HL-60 (cell line): Measurements from ENCODE around the gene C11orf97.

Experiments
- DNase-seq, 2 experiments: peaks; one replicate each; pipeline ENCODE4 v3.0.0-alpha.2; 2010 to 2020; ENCODE audit warnings: low read depth in 1 of 2, low spot score in 1 of 2
- H3K27ac ChIP-seq: fragments of 250-450 bp; sonication (Bioruptor Pico); replicated peaks from 2 replicates; pipeline ENCODE4 v1.5.1; 2020; ENCODE audit warnings: mild to moderate bottlenecking, moderate library complexity
- H3K27me3 ChIP-seq: fragments of 250-450 bp; sonication (Bioruptor Pico); 2 replicates; pipeline ENCODE4 v1.5.1; 2021; ENCODE audit warnings: mild to moderate bottlenecking, moderate library complexity; ENCODE audit not compliant: insufficient read depth, poor library complexity, severe bottlenecking
- H3K4me3 ChIP-seq: replicated peaks from 2 replicates; pipeline ENCODE4 v1.5.1; 2011; ENCODE audit warnings: mild to moderate bottlenecking, control low read depth, low read length; ENCODE audit not compliant: insufficient read depth
- GABPA ChIP-seq: IDR thresholded peaks from 2 replicates; pipeline ENCODE4 v1.6.1; 2012; ENCODE audit warnings: low read depth
- POLR2AphosphoS5 ChIP-seq: IDR thresholded peaks from 2 replicates; pipeline ENCODE4 v1.6.1; 2012; ENCODE audit warnings: low read depth
- SPI1 ChIP-seq: IDR thresholded peaks from 2 replicates; pipeline ENCODE4 v1.6.1; 2012; ENCODE audit warnings: low read depth, mild to moderate bottlenecking, borderline replicate concordance
- TF ChIP-seq, protein P1 (sequence below): IDR thresholded peaks from 2 replicates; pipeline ENCODE4 v1.6.1; 2012; ENCODE audit warnings: low read depth; ENCODE audit not compliant: insufficient replicate concordance
- TF ChIP-seq, protein P2 (sequence below): IDR thresholded peaks from one replicate; pipeline ENCODE4 v1.5.1; 2011; ENCODE audit warnings: low read length, control low read depth, inconsistent platforms; ENCODE audit not compliant: insufficient read depth

Gene C11orf97

DNA sequence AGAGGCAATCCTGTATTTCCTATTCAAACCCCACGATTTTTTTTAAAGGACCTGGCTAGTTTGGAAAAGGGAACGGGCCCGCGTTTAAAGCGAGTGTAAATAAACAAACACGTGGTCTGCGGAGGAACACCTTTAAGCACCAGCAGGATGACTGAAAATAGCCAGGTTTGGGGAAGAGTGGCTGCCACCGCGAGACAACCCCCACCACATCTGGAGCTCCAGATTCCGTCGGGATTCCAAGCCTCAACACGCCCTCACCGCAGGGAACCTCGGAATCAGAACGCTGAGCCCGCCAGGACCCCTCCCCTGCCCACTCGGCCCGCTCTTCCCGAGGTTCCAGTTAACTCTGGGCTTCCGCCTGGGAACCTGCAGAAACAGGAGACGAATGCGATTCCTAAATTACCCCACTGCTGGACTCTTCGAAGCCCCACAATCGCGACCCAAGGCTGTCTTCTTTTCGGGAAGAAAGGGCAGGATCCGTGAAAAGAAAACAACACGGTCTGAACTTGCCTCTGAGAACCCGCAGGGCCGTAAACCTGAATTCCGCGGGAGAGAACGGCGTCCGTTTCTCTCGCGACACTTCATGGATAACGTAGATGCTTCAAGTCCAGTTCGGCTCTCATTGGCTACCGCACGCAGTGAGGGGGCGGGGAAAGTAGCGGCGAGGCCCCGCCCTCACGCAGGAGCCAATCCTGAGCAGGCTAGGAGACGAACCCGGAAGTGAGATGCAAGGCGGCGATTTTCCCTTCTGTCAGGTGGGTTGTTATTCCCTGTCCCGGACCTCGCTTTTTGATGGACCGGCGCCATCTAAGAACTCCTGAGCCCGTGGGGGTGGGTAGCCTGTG, 18.8 kb upstream of the C11orf97 start, which contains the start of the genes ANKRD49 and MRE11:
Gene ANKRD49, plus strand, starts transcription at position 704 of the 845 bp plus-strand sequence. CDS start 2,710 bp downstream, outside the sequence.
Gene MRE11, minus strand, starts transcription at position 564 of the 845 bp plus-strand sequence. CDS start 1,043 bp downstream, outside the sequence.
- TF ChIP-seq, protein P1, sequence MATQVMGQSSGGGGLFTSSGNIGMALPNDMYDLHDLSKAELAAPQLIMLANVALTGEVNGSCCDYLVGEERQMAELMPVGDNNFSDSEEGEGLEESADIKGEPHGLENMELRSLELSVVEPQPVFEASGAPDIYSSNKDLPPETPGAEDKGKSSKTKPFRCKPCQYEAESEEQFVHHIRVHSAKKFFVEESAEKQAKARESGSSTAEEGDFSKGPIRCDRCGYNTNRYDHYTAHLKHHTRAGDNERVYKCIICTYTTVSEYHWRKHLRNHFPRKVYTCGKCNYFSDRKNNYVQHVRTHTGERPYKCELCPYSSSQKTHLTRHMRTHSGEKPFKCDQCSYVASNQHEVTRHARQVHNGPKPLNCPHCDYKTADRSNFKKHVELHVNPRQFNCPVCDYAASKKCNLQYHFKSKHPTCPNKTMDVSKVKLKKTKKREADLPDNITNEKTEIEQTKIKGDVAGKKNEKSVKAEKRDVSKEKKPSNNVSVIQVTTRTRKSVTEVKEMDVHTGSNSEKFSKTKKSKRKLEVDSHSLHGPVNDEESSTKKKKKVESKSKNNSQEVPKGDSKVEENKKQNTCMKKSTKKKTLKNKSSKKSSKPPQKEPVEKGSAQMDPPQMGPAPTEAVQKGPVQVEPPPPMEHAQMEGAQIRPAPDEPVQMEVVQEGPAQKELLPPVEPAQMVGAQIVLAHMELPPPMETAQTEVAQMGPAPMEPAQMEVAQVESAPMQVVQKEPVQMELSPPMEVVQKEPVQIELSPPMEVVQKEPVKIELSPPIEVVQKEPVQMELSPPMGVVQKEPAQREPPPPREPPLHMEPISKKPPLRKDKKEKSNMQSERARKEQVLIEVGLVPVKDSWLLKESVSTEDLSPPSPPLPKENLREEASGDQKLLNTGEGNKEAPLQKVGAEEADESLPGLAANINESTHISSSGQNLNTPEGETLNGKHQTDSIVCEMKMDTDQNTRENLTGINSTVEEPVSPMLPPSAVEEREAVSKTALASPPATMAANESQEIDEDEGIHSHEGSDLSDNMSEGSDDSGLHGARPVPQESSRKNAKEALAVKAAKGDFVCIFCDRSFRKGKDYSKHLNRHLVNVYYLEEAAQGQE = no peak
- TF ChIP-seq GABPA = no peak
- TF ChIP-seq POLR2AphosphoS5 = peak; percentile 60
- TF ChIP-seq, protein P2, sequence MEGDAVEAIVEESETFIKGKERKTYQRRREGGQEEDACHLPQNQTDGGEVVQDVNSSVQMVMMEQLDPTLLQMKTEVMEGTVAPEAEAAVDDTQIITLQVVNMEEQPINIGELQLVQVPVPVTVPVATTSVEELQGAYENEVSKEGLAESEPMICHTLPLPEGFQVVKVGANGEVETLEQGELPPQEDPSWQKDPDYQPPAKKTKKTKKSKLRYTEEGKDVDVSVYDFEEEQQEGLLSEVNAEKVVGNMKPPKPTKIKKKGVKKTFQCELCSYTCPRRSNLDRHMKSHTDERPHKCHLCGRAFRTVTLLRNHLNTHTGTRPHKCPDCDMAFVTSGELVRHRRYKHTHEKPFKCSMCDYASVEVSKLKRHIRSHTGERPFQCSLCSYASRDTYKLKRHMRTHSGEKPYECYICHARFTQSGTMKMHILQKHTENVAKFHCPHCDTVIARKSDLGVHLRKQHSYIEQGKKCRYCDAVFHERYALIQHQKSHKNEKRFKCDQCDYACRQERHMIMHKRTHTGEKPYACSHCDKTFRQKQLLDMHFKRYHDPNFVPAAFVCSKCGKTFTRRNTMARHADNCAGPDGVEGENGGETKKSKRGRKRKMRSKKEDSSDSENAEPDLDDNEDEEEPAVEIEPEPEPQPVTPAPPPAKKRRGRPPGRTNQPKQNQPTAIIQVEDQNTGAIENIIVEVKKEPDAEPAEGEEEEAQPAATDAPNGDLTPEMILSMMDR = no peak
- no peak for TF ChIP-seq SPI1
- Histone ChIP-seq H3K27me3 (no peaks in the 10 kb centered on the region), H3K27ac (peak within 1 kb of the TSS; percentile 78), H3K4me3 (peak within 1 kb of the TSS; percentile 95)
- DNase-seq = peak; percentile 94 to 98

DNA sequence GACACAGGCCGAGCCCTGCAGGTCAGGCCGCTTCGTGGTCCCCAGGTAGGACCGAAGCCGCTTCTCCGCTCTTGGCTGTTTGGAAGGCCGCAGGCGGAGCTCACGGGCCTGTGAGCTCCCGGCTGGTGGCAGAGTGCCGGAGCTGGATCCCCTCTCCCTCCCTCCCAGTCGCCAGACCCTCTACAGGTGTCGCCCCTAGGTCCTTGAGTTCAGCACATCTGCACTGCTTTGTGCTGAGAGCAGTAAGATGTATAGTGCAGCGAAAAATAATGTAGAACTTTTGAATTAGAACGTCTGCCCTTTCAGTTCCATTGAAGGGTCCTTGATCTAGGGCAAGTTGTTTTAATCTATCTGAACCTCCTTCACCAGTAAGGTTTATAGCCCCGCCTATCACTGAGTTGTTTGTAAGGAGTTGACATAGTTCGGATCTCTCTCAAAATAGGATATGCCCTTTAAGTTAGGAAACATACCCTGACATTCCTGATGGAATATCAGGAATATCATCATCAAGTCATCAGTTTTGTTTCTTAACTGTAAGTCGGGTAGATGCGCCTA, 18.1 kb upstream of the C11orf97 start:
- Histone ChIP-seq H3K27ac (peak overlapping the region; percentile 78), H3K4me3 (peak overlapping the region; percentile 95), H3K27me3 (no peaks in the 10 kb centered on the region)
- TF ChIP-seq GABPA (no peak), POLR2AphosphoS5 (no peak), SPI1 (no peak)
- TF ChIP-seq, protein P1 = no peak
- TF ChIP-seq, protein P2 = no peak
- DNase-seq = no peak

DNA sequence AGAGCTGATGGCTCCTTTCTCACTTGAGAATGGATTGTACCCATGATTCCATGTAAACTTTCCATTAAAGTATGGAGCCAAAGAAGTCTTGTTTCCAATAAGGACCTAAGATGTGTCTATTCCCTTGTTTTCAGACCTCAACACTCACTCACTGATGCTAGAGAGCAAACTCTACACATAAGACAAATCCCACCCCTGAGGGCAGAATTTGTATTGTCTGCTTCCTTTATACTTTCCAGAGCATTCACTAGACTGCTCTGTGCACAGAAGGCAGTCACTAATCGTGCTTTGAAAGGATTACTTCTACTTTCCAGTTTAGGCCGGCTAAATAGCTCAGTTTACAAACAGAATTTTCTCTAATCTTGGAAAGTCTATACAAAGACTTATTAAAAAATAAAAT, 12.1 kb upstream of the C11orf97 start:
- no peak overlapping the region for H3K27ac ChIP-seq
- DNase-seq = no peak
- no peaks in the 10 kb centered on the region for H3K27me3 ChIP-seq
- TF ChIP-seq, protein P2 = no peak
- no peak for TF ChIP-seq GABPA
- no peak for TF ChIP-seq POLR2AphosphoS5
- no peak for TF ChIP-seq SPI1
- TF ChIP-seq, protein P1 = no peak
- H3K4me3 ChIP-seq = no peak overlapping the region
